PC-9 (cell line): Measurements from ENCODE around the gene CCDC88C.

Source experiments
- EZH2 ChIP-seq: fragments of 200-600 bp; sonication (generic); IDR thresholded peaks from 2 replicates; pipeline ENCODE4 v1.8.0; 2017; ENCODE audit warnings: antibody characterized with exemption, low read depth
- TF ChIP-seq, protein P1 (sequence below): fragments of 200-600 bp; sonication (generic); conservative IDR thresholded peaks from 2 replicates; pipeline ENCODE4 v1.6.1; 2017; ENCODE audit warnings: mixed run types, antibody characterized with exemption, mild to moderate bottlenecking, moderate library complexity

DNA sequence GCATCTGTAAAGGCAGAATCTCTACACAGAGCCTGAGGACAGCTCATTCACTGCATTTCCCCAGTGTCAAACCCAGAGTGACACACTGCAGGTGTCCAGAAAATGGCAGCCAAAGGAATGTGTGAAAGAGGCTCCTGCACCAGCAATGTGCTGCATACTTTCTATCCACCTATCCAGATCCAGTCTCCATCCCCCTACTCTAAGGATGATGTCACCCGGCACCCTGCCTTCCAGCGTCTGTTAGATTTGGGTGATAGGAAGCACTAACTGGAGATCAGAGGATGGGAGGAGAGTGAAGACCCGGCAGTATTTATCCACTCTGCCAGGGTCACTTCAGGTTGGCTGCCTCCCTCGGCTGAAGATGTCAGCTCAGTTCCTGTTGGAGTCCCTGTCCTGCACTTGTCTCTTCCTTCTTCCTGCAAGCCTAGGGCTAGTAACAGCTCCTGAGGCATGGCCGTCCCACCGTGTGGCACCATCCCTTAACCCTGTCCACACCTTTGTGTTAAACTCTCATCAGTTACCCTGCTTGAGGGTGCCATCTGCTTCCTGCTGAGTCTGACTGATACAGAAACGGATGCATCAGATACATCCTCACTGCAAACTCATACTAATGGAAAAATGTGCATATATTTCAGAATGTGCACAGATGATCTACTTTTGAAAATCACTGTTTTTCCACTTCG is 160.2 kb downstream of the CCDC88C start:
- TF ChIP-seq, protein P1, sequence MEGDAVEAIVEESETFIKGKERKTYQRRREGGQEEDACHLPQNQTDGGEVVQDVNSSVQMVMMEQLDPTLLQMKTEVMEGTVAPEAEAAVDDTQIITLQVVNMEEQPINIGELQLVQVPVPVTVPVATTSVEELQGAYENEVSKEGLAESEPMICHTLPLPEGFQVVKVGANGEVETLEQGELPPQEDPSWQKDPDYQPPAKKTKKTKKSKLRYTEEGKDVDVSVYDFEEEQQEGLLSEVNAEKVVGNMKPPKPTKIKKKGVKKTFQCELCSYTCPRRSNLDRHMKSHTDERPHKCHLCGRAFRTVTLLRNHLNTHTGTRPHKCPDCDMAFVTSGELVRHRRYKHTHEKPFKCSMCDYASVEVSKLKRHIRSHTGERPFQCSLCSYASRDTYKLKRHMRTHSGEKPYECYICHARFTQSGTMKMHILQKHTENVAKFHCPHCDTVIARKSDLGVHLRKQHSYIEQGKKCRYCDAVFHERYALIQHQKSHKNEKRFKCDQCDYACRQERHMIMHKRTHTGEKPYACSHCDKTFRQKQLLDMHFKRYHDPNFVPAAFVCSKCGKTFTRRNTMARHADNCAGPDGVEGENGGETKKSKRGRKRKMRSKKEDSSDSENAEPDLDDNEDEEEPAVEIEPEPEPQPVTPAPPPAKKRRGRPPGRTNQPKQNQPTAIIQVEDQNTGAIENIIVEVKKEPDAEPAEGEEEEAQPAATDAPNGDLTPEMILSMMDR: no peak
- TF ChIP-seq EZH2: no peak
